T-helper 2 cell treated with Interferon-gamma antibody and Interleukin-4, amounts not matched to agents 100 ng/mL and 5 ng/mL, for 36 hours (primary cell): ENCODE measurements around the gene M1AP. TPM values are rescaled to one million over a fixed set of nuclear protein-coding genes. Genes with fewer than 3 reads are reported as not detected.

ENCODE experiments used
- intact Hi-C: fragments of 100-400 bp; cut with micrococcal nuclease; formaldehyde crosslinking; loops from one replicate; pipeline ENCODE4 v1.15.1; 2023
- total RNA-seq: library from RNA; stranded (reverse); gene quantifications from 2 replicates; pipeline ENCODE4 v1.2.3, GENCODE V29; 2022

Gene M1AP
- total RNA-seq, 1 donor from 2014 or later, result 0.09 TPM

DNA sequence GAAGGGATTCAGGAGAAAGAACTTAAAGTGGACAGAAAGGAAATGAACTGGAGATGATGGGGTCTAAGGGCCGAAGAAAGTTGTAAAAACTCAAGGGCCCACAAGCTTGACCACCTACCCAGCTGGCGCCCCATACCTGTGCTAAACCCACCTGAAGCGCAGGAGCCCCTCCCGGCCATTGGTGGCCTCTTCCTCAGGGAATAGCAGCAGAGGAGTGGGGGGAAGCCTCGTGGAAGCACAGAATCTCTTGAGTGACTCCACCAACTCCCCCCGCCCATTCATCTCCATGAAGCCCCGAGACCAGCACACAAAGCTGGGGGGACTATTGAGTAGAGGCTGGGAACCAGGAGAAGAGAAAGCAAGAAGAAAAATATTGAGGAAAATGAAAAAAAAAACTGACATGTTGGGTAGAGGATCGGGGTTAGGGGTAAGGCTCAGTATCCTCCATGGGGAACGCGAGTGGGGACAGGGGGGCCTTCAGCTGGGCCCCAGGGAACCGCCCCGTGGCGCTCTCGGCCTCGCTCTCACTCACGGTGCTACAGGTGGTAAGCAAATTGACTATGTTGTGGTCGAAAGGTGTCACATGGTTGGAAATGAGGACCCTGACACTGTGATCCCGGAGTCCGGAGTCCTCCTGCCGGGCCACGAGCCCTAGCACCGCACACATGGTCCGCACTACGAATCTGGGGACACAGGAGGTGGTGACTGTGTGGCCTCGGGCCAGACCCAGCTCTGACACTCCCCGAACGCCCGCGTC lies 119.4 kb downstream of the M1AP start:
- intact Hi-C loops, result loop anchor here (1.0 to 2.0 kb wide), 10 partner anchors 14 to 792 kb away; partner anchors contain the start of genes C2orf81, DOK1, MRPL53 and PCGF1

DNA sequence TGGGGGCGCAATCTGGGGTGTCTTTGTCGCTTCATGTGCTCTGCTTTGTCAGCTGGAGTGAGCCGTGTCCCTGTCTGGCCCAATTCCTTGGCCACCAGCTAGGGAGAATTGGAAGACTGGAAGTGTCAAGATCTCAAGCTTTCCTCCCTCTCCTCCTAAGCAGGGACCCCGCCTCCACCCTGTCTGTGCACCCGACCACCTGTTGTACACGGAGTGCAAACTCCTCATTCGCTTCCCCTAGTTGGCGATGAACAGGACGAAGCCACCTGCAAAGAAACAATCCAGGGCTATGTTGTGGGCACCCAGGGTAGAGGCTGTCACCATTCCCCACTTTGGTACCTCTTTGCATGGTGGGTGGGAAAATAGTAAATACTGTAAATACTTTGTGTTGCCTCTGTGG lies 120.4 kb downstream of the M1AP start:
- intact Hi-C loops, result loop anchor here (2.0 kb wide), 1 partner anchor 791 kb away; the partner anchor contains the start of gene TPRKB

DNA sequence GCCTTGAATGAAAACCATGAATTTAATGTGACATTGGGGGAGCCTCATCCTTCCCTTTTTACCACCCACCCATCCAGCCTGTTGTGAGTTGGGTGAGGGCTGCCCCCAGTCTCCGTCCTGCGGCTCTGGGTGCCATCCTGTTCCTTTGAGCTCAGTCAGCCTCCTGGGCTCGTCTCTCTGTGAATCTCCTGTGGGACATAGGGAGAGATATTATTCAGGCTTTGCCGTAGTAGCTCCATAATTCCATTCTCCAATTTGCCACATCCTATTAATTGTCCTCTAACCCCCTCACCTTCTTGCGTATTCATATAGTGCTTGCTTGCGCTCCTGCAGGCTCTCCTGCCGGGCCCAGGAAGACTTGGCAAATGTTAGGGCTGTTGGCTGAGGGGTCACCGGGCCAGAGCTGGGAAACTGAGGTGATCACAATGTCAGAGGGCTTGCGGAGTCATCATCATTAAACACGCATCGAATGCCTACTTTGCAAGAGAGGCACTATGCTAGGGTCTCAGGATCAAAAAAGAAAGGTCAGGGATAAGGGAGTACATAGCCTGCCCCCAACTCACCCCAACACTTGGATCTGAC lies 121.4 kb downstream of the M1AP start:
- intact Hi-C loops, result no loop called here

DNA sequence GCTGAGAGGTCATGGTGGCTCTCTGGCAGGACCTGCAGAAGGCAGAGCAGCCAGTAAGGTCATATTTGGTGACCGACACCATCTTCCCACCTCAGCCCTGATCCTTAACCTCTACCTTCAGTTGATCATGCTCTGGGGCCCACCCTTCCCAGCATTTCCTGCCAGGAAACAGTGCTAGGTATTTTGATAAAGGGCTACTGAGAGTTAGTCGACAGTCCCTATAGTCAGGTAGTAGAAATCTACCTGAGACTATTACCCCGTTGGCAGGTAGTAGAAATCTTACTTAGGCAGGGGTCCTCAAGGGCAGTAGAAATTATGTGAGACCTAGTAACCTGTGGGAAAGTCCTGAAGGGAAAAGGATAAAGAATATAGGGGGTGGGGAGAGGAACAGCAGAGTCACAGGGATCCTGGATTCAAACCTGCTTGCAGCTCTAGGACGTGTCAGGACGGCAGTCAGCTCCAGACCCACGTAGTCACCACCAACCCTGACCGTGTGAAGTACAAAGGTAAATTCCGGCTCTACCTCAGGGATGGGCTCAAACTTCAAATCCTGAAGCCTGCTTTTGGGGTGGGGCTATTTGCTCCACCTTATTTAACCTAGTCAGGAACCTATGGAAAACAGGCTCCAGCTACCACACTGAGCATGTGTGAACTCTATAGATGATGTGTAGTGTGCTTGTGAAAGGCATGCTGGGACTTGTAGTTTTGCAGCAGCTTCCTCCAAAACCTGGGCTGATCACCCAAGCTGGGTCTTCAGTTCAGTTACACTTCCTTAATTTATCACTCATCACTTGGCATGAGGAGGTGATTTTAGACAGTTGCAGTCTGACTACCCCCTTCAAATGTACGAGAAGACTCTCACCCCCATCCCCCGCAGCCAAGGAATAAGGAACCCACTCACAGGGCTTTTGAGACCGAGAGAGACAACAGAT lies 122.1 kb downstream of the M1AP start, which contains the start of gene DQX1:
Gene DQX1, minus strand, starts transcription at position 515 of the 932 bp plus-strand sequence. Its CDS starts 502 bp downstream, at position 13.
- intact Hi-C loops, result no loop called here

DNA sequence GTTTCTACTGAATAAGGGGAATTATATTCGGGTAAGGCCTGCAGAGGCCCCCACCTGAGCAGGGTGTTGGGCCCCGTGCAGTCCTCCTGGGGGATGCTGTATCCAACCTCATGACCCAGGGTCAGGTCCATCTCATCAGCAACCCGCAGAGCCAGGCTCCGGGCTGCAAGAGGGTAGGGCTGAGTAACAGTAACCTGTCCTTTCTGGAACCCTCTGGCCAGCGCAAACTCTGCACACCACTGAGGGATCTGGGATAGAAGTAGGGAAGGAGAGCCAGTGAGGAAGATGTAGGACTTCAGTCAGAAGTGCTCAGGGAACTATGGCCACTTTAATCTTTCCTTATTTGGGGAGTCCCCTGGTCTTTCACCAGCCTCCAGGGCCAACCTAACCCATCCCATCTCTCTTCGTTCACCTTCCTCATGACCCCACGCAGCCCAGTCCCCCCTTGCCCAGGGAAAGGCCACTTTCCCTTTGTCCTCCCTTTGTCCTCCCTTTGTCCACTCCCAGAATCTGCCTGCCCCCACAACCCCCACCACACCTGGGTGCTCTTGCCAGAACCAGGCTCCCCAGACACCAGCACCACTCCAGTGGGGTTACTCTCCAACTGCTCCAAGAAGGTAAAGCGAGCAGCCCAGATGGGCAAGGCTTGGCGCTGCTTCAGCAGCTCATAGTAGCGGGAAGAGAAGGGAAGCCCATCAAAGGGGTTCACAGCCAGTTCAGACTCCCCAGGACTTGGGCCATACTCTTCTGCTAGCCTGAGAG lies 123.0 kb downstream of the M1AP start:
- intact Hi-C loops, result no loop called here

DNA sequence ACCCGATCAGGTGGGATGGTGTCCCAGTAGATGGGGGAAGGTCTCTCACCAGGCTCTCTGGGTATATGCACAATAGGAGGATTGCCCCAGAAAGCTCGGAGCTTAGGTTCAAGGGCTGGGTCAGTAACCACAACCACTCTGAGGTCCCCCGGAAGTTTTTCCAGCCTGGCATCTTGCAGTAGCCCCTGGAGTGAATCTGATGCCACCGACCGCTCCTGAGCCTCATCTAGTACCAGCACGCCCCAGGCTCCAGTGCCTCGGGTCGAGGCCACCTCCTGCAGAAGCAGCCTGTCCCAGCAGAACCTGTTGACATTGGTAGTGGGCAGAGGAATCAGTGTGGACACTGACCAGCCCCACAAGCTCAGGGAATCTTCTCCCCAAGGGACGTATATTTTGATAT lies 124.1 kb downstream of the M1AP start:
- intact Hi-C loops, result no loop called here

DNA sequence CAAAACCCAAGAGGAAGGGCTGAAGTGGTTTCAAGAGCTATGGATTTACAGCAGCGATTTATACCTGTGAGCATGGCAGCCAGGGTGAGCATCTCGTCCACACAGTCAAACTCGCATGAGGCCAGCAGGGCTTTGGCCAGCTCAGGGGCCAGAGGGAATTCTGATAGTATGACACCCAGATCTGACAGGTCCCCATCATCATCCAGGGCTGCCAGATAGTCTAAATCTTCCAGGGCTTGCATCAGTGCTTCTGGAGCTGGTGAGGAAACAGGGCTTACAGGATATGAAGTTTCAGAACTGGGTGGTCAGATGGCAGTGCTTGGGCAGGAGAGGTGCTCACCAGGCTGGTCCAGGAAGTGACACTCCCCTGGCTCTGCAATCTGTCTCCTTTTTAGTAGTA lies 125.6 kb downstream of the M1AP start:
- intact Hi-C loops, result no loop called here

DNA sequence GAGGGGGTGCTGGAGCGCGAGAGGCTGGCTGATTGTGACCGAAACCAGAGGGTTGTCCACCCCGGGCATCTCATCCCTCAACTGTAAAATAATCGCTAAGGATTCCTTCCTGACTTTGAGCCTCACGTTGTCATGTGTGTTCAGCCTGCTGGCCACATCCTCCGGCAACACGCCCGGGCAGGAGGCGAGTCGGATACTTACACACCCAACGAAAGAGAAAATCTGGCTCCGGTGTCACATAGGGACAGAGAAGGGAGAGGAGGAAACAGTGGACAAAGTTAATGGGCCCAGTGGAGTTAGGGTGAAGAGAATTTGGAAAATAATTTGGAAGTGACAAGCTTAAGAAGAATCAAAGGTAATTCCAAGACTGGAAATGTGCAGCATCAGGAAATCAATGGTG lies 131.5 kb downstream of the M1AP start:
- intact Hi-C loops, result no loop called here

DNA sequence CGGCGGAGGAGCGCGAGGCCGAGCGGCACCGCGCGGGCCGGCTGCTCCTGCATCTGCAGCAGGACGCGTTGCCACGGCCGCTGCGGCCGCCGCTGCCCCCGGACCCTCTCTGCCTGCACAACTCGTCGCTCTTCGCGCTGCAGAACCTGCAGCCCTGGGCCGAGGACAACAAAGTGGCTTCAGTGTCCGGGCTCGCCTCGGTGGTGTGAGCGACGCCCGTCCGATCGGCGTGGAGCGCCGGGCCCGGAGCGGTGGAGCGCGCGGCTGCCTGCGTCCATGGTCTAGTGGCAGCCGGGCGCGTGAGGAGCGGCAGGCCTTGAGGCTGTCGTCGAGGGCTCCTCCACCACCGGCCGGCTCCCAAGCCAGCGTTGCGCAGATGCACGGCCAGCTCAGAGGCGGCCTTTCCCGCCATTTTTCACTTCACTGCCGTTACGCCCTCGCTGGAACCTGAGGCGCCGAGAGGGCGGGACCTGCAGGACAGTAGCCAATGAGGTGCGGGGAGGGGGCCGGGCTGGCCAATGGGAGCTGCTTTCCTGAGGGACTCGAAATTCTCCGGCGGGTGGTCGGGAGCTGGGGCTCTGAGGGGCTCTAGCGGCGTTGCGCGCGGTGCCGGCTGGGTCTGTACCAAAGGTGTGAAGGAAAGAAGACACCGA lies 132.0 kb downstream of the M1AP start:
- intact Hi-C loops, result loop anchor here (2.0 kb wide), 1 partner anchor 17 kb away; the partner anchor contains the start of gene LBX2

DNA sequence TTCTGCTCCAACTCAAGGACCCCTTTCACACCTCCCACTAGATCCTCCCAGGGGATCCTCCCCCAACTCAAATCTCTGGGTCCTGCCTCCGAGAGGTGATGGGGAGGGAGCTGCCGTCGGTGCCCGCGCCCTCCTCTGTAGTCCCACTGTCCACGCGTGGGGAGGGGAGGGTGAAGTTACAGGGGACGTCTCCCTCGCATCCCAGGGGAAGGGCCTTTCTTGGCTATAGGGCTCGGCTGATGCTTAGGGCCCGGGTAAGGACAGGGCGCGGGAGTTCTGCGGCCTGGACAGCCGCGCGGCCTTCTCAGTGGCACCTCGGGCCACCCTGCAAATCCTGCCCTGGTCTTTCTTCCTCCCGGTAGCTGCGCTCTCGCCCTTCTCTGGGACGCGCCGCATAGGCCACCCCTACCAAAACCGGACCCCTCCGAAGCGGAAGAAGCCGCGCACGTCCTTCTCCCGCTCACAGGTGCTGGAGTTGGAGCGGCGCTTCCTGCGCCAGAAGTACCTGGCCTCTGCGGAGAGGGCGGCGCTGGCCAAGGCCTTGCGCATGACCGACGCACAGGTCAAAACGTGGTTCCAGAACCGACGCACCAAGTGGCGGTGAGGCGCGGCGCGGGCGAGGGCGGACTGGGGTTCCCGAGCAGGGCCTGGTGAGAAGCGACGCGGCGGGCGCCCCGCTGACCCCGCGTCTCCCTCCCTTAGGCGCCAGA lies 132.7 kb downstream of the M1AP start:
- intact Hi-C loops, result loop anchor here (2.0 kb wide), 1 partner anchor 17 kb away; the partner anchor contains the start of gene LBX2

DNA sequence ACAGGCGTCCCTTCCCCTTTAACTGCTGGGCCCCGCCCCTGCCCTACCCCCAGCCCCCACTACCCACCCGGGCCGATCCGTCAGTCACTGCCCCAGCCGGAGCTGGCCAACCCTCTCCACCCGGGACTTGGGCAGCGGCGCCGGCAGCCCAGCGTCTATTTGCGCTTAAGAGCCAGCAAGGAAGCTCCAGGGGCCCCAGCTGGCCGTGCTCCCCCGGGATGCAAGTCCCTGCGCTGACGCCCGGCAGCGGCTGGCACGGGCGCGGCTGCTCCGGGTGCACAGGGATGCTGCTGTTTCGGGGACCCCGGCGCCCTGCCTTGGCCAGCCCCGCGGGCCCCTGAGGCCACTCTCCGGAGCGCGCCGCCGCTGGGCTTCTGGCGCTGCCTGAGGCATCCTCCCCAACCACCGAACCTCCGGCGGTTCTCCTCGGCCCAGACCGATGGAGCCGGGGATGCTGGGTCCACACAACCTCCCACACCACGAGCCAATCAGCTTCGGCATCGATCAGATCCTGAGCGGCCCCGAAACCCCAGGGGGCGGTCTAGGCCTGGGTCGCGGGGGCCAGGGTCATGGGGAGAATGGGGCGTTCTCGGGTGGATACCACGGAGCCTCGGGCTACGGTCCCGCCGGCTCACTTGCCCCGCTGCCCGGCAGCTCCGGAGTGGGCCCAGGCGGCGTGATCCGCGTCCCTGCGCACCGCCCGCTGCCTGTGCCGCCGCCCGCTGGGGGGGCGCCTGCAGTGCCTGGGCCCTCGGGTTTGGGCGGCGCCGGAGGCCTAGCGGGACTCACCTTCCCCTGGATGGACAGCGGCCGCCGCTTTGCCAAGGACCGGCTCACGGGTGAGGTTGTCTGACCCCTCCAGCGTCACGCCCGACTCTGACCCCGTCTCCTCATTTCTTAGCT lies 133.5 kb downstream of the M1AP start, which contains the start of gene TLX2:
Gene TLX2, plus strand, starts transcription at position 83 of the 903 bp plus-strand sequence. Its CDS starts 357 bp downstream, at position 440.
- intact Hi-C loops, result loop anchor here (1.0 to 2.0 kb wide), 2 partner anchors 15 to 16 kb away; partner anchors contain the start of genes AUP1, HTRA2 and LBX2

DNA sequence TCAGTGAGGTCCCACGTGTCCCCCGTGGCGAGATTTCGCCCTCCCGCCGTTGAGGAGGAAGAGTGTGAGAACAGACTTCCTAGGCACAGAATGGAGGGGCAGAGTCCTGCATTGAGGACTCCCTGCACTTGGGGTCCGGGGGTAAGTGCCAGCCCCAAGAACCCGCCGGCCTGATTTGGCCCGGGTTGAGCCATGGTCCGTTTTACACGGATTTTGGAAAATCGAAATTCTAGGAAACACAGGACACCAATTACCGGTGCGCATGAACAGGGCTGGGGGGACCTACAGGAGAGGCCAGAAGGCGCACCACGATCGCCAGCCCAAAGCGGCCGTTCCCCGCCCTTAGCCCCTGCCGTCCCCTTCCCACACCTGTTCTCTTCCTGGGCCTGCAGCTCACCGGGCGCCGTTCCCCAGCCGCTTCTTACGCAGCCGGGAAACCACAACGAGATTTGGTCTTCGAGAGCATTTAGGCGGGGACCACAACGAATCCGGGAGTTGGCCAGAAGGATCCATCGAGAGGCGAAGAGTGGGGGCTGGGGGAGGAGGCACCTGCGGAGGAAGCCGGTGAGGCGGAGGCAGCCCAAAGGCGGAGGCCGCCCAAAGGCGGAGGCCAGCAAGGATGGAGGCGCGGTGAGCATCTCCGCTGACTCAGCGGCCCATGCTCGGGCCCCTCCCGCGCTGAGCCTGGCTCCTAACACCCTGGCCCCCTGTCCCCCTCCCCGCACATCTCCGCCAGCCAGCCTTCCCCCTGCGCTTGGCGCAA lies 134.3 kb downstream of the M1AP start:
- intact Hi-C loops, result loop anchor here (1.0 to 2.0 kb wide), 2 partner anchors 15 to 16 kb away; partner anchors contain the start of genes AUP1, HTRA2 and LBX2

DNA sequence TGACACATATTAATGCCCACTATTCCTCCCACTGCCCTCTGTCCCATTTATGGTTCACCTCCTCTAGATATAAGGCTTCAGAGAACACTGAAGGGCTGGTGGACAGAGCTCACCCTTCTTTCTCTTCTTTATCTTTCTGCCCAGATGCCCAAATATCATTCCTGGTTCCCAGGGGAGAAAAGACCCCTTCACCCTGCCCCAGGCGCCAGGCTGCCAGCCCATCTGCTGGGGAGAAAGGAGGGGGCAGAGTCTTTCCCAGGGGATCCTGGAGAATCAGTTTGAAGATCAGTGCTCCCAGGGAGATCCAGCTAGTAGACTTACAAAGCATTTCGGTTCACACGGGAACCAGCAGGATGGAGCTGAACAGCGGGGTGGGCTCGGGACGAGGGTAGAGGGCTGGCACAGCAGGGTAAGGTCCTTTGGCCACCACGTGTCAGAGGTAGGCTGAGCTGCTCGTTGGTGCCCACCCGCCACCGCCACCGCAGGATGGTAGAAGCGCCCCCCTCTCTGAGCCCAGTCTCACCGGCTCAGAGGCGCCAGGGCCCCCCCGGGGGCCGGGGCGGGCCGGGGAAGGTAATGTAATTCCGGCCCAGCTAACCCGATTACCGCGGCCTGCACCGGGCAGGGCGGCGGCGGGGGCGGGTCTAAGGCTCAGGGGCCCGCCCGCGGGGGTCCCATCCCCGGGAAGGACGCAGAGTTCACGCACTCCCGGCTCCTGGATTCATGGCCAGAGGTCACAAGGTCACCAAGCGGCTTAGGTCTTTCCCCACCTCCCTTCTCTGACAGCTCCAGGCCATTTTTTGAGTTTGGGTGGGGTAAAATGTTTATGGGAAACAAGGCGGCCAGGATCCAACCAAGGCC lies 135.2 kb downstream of the M1AP start:
- intact Hi-C loops, result no loop called here

DNA sequence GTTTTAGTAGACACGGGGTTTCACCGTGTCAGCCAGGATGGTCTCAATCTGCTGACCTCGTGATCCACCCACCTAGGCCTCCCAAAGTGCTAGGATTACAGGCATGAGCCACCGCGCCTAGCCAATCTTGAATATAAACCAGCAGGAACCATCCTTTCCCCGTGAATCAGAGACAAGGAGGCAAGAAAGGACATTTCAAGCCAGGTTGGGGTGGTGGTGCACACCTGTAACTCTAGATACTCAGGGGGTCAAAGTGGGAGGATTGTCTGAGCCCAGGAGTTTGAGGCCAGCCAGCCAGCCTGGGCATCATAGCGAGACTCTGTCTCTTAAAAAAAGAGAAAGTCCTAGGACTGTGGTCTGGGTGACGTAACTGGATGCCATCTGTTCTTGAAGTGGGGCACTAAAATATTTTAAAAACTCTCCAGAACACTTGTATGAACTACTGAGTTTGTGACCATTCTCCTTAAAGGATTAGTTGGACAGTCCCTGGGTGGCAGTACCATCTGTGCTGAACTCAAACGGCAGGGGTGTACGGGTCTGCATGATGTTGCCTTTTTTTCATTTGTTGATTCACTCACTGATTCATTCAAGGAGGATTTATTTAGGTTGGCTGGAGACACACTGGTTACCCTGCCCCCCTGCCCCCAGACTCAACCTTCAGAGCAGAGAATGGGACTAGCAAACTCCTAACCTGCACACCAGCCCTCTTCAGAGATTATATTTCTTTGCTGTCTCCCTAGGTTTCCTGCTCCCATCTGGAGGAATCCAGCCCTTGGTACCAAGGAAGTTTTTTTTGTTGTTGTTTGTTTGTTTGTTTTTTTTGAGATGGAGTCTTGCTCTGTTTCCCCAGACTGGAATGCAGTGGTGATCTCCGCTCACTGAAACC lies 136.8 kb downstream of the M1AP start:
- intact Hi-C loops, result no loop called here

DNA sequence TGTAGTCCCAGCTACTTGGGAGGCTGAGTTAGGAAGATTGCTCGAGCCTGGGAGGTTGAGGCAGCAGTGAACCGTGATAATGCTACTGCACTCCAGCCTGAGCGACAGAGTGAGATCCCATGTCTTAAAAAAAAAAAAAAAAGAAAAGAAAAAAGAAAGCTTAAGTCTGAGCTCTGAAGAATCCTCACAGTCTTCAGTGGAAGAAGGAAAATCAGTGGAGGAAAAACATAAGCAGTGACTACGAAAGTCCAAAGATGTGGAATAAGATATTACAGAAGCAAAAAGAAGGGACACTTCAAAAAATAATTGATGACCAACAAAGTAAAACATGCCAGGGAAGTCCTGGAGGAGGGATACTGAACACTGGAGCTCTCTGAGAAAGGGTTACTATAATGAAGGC lies 137.9 kb downstream of the M1AP start:
- intact Hi-C loops, result no loop called here
